GM12801 (cell line): ENCODE results near the gene TTLL12.

Source experiments
- CTCF ChIP-seq: IDR thresholded peaks from one replicate; pipeline ENCODE4 v1.5.1; 2011; ENCODE audit warnings: control low read depth; ENCODE audit not compliant: insufficient read length; ENCODE audit errors: extremely low read depth

Gene TTLL12

GRCh38 chr22:43202326-43202725, 15.4 kb upstream of the TTLL12 start:
- no peak for TF ChIP-seq CTCF

- no peak for TF ChIP-seq CTCF
Observed at GRCh38 chr22:43201486-43202219, 14.7 kb upstream of the TTLL12 start.

GRCh38 chr22:43200555-43200954, 13.6 kb upstream of the TTLL12 start:
- no peak for TF ChIP-seq CTCF

GRCh38 chr22:43200031-43200430, 13.1 kb upstream of the TTLL12 start:
- TF ChIP-seq CTCF: no peak

GRCh38 chr22:43199541-43199940, 12.6 kb upstream of the TTLL12 start:
- no peak for TF ChIP-seq CTCF

GRCh38 chr22:43198936-43199335, 12.0 kb upstream of the TTLL12 start:
- TF ChIP-seq CTCF: no peak

- TF ChIP-seq CTCF: no peak
Observed at GRCh38 chr22:43198126-43198525, 11.2 kb upstream of the TTLL12 start.
